T-helper 2 cell (primary cell): ENCODE measurements around the gene OR51A7.

ENCODE experiments used
- DNase-seq, 5 experiments: peaks; one replicate each; pipeline versions ENCODE4 v3.0.0 to v3.0.0-alpha.2; 2012 to 2022

OR51A7 gene

DNA sequence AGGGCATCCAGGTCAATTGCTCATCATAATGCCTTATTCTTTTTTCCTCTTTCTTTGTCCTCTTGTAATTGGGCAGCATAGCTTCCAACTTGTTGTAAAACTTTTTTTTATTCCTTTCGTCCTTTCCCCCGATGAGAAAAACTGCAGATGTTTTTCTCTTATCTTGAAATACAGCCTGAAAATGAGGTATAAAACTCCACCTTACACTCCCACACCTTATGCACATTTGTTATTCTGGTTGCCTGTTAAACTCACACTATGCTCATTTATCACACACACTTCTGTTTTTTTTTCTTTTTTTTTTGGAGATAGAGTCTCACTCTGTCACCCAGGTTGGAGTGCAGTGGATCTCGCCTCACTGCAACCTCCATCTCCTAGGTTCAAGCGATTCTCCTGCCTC lies 53.8 kb downstream of the OR51A7 start:
- no peak for DNase-seq
